H9 (cell line): Measurements from ENCODE around the gene PUM2. TPM values are rescaled to one million over a fixed set of nuclear protein-coding genes. Genes with fewer than 3 reads are reported as not detected.

Experiments used
- DNase-seq: peaks from one replicate; pipeline ENCODE4 v3.0.0-alpha.2; 2017
- H2AFZ ChIP-seq: one replicate; pipeline ENCODE4 v1.6.1; 2013; ENCODE audit warnings: mild to moderate bottlenecking, low read length, control low read depth, moderate library complexity
- H2AK5ac ChIP-seq: 2 replicates; pipeline ENCODE4 v1.6.1; 2013; ENCODE audit warnings: low read length, control low read depth, mixed read lengths; ENCODE audit not compliant: insufficient read length
- H2BK120ac ChIP-seq: one replicate; pipeline ENCODE4 v1.6.1; 2013; ENCODE audit warnings: low read depth, mild to moderate bottlenecking, low read length, control low read depth, inconsistent platforms; ENCODE audit not compliant: poor library complexity, severe bottlenecking
- H2BK12ac ChIP-seq: 2 replicates; pipeline ENCODE4 v1.6.1; 2013; ENCODE audit warnings: low read length, control low read depth, mixed read lengths, low read depth; ENCODE audit not compliant: insufficient read length
- H2BK15ac ChIP-seq: 2 replicates; pipeline ENCODE4 v1.6.1; 2013; ENCODE audit warnings: low read depth, low read length, control low read depth
- H2BK20ac ChIP-seq: one replicate; pipeline ENCODE4 v1.6.1; 2013; ENCODE audit warnings: low read depth, mild to moderate bottlenecking, low read length, control low read depth, inconsistent platforms; ENCODE audit not compliant: poor library complexity, severe bottlenecking
- H2BK5ac ChIP-seq: 2 replicates; pipeline ENCODE4 v1.6.1; 2013; ENCODE audit warnings: low read length, control low read depth, mixed read lengths; ENCODE audit not compliant: insufficient read length
- H3K14ac ChIP-seq: 2 replicates; pipeline ENCODE4 v1.6.1; 2013; ENCODE audit warnings: low read length, control low read depth; ENCODE audit not compliant: insufficient read depth
- H3K18ac ChIP-seq: 2 replicates; pipeline ENCODE4 v1.6.1; 2013; ENCODE audit warnings: low read depth, mild to moderate bottlenecking, mixed read lengths, low read length, control low read depth; ENCODE audit not compliant: insufficient read length
- H3K23ac ChIP-seq: 2 replicates; pipeline ENCODE4 v1.6.1; 2013; ENCODE audit warnings: low read length, control low read depth, mixed read lengths, low read depth; ENCODE audit not compliant: insufficient read length
- H3K23me2 ChIP-seq: 2 replicates; pipeline ENCODE4 v1.6.1; 2013; ENCODE audit warnings: low read depth, mild to moderate bottlenecking, mixed read lengths, low read length, control low read depth; ENCODE audit not compliant: insufficient read length, poor library complexity, severe bottlenecking
- H3K27ac ChIP-seq: 2 replicates; pipeline ENCODE4 v1.5.1; 2013; ENCODE audit warnings: low read length, control low read depth, mixed read lengths, low read depth; ENCODE audit not compliant: insufficient read length
- H3K27me3 ChIP-seq: 2 replicates; pipeline ENCODE4 v1.6.1; 2013; ENCODE audit warnings: low read length, control low read depth, inconsistent platforms; ENCODE audit not compliant: insufficient read depth
- H3K4ac ChIP-seq: 2 replicates; pipeline ENCODE4 v1.6.1; 2013; ENCODE audit warnings: low read depth, mild to moderate bottlenecking, control low read depth, inconsistent platforms, low read length, moderate library complexity
- H3K4me1 ChIP-seq: 2 replicates; pipeline ENCODE4 v1.6.1; 2013; ENCODE audit warnings: low read length, control low read depth, inconsistent platforms; ENCODE audit not compliant: insufficient read depth
- H3K4me2 ChIP-seq: 2 replicates; pipeline ENCODE4 v1.6.1; 2013; ENCODE audit warnings: low read length, control low read depth, mixed read lengths; ENCODE audit not compliant: insufficient read length, insufficient read depth
- H3K56ac ChIP-seq: 2 replicates; pipeline ENCODE4 v1.6.1; 2013; ENCODE audit warnings: low read depth, mild to moderate bottlenecking, mixed read lengths, low read length, control low read depth; ENCODE audit not compliant: insufficient read length
- H3K79me1 ChIP-seq: 2 replicates; pipeline ENCODE4 v1.6.1; 2013; ENCODE audit warnings: low read depth, mild to moderate bottlenecking, moderate library complexity, low read length, control low read depth, inconsistent platforms; ENCODE audit not compliant: insufficient read depth, poor library complexity, severe bottlenecking
- H3K79me2 ChIP-seq: 2 replicates; pipeline ENCODE4 v1.6.1; 2013; ENCODE audit warnings: low read length, control low read depth, inconsistent platforms; ENCODE audit not compliant: insufficient read depth
- H3K9ac ChIP-seq: 2 replicates; pipeline ENCODE4 v1.6.1; 2013; ENCODE audit warnings: low read length, control low read depth, mixed read lengths; ENCODE audit not compliant: insufficient read length; ENCODE audit errors: extremely low read depth
- H3K9me3 ChIP-seq: one replicate; pipeline ENCODE4 v1.6.1; 2013; ENCODE audit warnings: low read depth, low read length, inconsistent platforms; ENCODE audit not compliant: control insufficient read depth
- H3T11ph ChIP-seq: one replicate; pipeline ENCODE4 v1.6.1; 2013; ENCODE audit warnings: mild to moderate bottlenecking, low read length, control low read depth, inconsistent platforms
- H4K20me1 ChIP-seq: one replicate; pipeline ENCODE4 v1.6.1; 2013; ENCODE audit not compliant: control insufficient read depth, insufficient read length, insufficient read depth
- H4K5ac ChIP-seq: 2 replicates; pipeline ENCODE4 v1.6.1; 2013; ENCODE audit warnings: low read depth, mild to moderate bottlenecking, mixed read lengths, low read length, control low read depth; ENCODE audit not compliant: insufficient read length
- H4K8ac ChIP-seq: replicated peaks from 2 replicates; pipeline ENCODE4 v1.6.1; 2013; ENCODE audit warnings: low read length, control low read depth, mixed read lengths, low read depth; ENCODE audit not compliant: insufficient read length
- H4K91ac ChIP-seq: 2 replicates; pipeline ENCODE4 v1.6.1; 2013; ENCODE audit warnings: low read depth, mild to moderate bottlenecking, moderate library complexity, mixed read lengths, low read length, control low read depth; ENCODE audit not compliant: insufficient read length
- H3K27ac Mint-ChIP-seq, 3 experiments: 2 replicates in 2 of 3; 3 replicates in 1 of 3; pipeline ENCODE4 v1.8.0; 2020 to 2021; ENCODE audit warnings: mixed read lengths in 3 of 3, mild to moderate bottlenecking in 1 of 3, moderate library complexity in 1 of 3
- H3K27me3 Mint-ChIP-seq: 2 replicates; pipeline ENCODE4 v1.8.0; 2021; ENCODE audit warnings: low read depth, mild to moderate bottlenecking, moderate library complexity, mixed read lengths
- H3K36me3 Mint-ChIP-seq, 3 experiments: 2 replicates in 2 of 3; 3 replicates in 1 of 3; pipeline ENCODE4 v1.8.0; 2020 to 2021; ENCODE audit warnings: low read depth in 3 of 3, mixed read lengths in 3 of 3; ENCODE audit not compliant: insufficient read depth in 1 of 3
- H3K4me1 Mint-ChIP-seq, 2 experiments: 2 replicates each; pipeline ENCODE4 v1.8.0; 2020; ENCODE audit warnings: mixed read lengths in 2 of 2
- H3K4me3 Mint-ChIP-seq, 2 experiments: 2 replicates in 1 of 2; 3 replicates in 1 of 2; pipeline ENCODE4 v1.8.0; 2020 to 2021; ENCODE audit warnings: mild to moderate bottlenecking in 2 of 2, mixed read lengths in 2 of 2, moderate library complexity in 1 of 2
- H3K9me3 Mint-ChIP-seq, 2 experiments: 2 replicates in 1 of 2; 3 replicates in 1 of 2; pipeline ENCODE4 v1.8.0; 2020; ENCODE audit warnings: mild to moderate bottlenecking in 2 of 2, mixed read lengths in 2 of 2, moderate library complexity in 1 of 2
- WGBS: extraction: QIAGEN DNeasy Blood & Tissue Kit; methylation state at CpG from one replicate; pipeline ENCODE4 v1.1.7; 2013; ENCODE audit warnings: missing lambda C conversion rate, low lambda C conversion rate, mixed read lengths; ENCODE audit not compliant: insufficient read length; ENCODE audit errors: extremely low coverage; 5-methylcytosine and 5-hydroxymethylcytosine counted together
- total RNA-seq: library from RNA; stranded (reverse); gene quantifications from 2 replicates; pipeline ENCODE4 v1.2.1, GENCODE V29; 2021
- TF ChIP-seq, protein P1 (sequence below): fragments of 200-600 bp; sonication (generic); conservative IDR thresholded peaks from 3 replicates; pipeline ENCODE4 v1.8.0; 2021; ENCODE audit warnings: antibody characterized with exemption, mild to moderate bottlenecking

The PUM2 gene
- total RNA-seq, 1 experiment from 2014 or later = 96.6 TPM

DNA sequence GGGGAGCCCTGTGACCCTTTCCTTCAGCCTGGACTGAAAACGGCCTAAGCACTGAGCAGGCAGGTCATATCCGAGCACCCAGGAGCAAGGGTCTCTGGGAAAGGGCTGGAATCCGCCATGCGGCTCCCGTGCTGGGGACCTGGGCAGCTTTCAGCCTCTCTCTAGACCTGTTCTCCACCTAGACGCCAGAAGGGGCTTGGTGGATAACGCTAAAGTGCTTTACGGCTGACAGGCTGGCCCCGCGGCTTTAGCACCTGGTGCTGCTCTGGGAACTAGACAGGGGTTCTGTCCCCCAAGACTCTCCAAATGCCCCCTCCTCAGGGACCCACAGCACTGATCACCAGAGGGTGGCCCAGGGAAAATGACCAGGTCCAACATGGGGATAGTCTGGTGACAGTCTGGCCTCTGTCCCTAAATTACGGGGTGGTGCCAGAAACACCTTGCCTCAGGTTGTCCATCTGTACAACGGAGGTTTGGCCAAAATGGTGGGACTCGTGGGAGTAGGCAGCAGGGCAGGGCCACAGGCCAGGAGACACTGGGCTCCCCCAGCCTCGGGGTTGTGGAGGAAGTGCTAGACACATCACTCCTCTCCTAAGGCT, 138.7 kb downstream of the PUM2 start:
- peaks cover 3% of the 10 kb centered on the region; the same call in 1 of the 2 replicates for H3K79me2 ChIP-seq
- no peak overlapping the region for H3K4me2 ChIP-seq
- H3K23ac ChIP-seq = no peak overlapping the region
- H2BK12ac ChIP-seq = no peak overlapping the region
- H4K5ac ChIP-seq = no peak overlapping the region
- no peak overlapping the region for H3K56ac ChIP-seq
- H2BK120ac ChIP-seq = no peak overlapping the region
- peak overlapping the region; percentile 25; the same call in 1 of the 2 replicates for H3K14ac ChIP-seq
- H3T11ph ChIP-seq = no peak overlapping the region
- H4K20me1 ChIP-seq = peaks cover 2% of the 10 kb centered on the region
- no peak overlapping the region for H3K18ac ChIP-seq
- DNase-seq = no peak
- no peak overlapping the region for H3K27ac ChIP-seq
- H3K9ac ChIP-seq = no peak overlapping the region
- H2AK5ac ChIP-seq = no peak overlapping the region
- Mint-ChIP-seq H3K9me3 (no peaks in the 10 kb centered on the region), H3K4me1 (peaks cover 34 to 52% of the 10 kb centered on the region in 2 experiments), H3K36me3 (peaks cover 0 to 2% (median 2%) of the 10 kb centered on the region in 3 experiments; a peak in 3 of 7 replicates), H3K27me3 (no peaks in the 10 kb centered on the region), H3K27ac (0 out of 7 replicates have a peak overlapping the region, but pooled peaks of 1 of the 3 experiments have one; percentile 44), H3K4me3 (no peak overlapping the region)
- H2AFZ ChIP-seq = no peak overlapping the region
- no peaks in the 10 kb centered on the region for H3K23me2 ChIP-seq
- H4K91ac ChIP-seq = no peak overlapping the region
- H4K8ac ChIP-seq = no peak overlapping the region
- no peak overlapping the region for H2BK20ac ChIP-seq
- H3K4me1 ChIP-seq = no peaks in the 10 kb centered on the region; the same call in 1 of the 2 replicates
- TF ChIP-seq, protein P1, sequence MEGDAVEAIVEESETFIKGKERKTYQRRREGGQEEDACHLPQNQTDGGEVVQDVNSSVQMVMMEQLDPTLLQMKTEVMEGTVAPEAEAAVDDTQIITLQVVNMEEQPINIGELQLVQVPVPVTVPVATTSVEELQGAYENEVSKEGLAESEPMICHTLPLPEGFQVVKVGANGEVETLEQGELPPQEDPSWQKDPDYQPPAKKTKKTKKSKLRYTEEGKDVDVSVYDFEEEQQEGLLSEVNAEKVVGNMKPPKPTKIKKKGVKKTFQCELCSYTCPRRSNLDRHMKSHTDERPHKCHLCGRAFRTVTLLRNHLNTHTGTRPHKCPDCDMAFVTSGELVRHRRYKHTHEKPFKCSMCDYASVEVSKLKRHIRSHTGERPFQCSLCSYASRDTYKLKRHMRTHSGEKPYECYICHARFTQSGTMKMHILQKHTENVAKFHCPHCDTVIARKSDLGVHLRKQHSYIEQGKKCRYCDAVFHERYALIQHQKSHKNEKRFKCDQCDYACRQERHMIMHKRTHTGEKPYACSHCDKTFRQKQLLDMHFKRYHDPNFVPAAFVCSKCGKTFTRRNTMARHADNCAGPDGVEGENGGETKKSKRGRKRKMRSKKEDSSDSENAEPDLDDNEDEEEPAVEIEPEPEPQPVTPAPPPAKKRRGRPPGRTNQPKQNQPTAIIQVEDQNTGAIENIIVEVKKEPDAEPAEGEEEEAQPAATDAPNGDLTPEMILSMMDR = no peak
- H3K4ac ChIP-seq = no peak overlapping the region
- no peaks in the 10 kb centered on the region for H3K27me3 ChIP-seq
- no CpG with 5 or more reads among the region's 14 CpGs for WGBS
- H2BK15ac ChIP-seq = no peak overlapping the region
- no peaks in the 10 kb centered on the region for H3K9me3 ChIP-seq
- H2BK5ac ChIP-seq = no peak overlapping the region
- no peaks in the 10 kb centered on the region for H3K79me1 ChIP-seq
